ENCODE data around the gene CCNC.

GRCh38 chr6:99573980-99574617 is 5.6 kb upstream of the CCNC start:
- TF ChIP-seq CTCF (conservative IDR thresholded peaks at IDR 0.05 in 1 of 2, IDR thresholded peaks at IDR 0.05 in 1 of 2; ENCODE audit: extremely low read depth in 1 of 2, insufficient read depth in 1 of 2, low read depth in 1 of 2, low read length in 2 of 2) (no peak), EZH2 (IDR thresholded peaks at IDR 0.05; ENCODE audit: borderline replicate concordance, low read length) (no peak)

All from mammary epithelial cell (primary cell).